ENCODE measurements around the gene SLC1A2.

Gene SLC1A2

DNA sequence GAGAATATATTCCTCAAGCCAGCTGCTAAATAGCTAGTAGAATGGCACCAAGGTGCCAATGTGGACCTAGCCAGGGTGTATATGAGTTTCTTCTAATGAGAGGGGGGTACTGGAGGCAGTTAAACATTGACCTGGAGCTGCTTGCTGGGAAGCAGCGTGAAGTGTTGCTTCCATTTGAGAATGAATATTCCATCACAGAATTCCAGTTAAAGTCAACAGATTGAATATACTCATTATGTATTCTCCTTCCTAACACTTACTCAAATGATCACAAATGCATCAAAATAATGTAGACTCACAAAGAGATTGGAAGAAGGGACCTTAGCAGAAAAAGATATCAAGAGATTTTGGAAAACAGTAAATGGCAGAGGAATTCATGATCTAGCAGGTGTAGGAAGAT is 178.3 kb downstream of the SLC1A2 start:
- Histone ChIP-seq H3K4me3 (ENCODE audit: low read length) (no peak overlapping the region), H3K27ac (ENCODE audit: low read length) (no peak overlapping the region), H3K27me3 (ENCODE audit: insufficient read depth, low read length) (no peaks in the 10 kb centered on the region), H3K36me3 (ENCODE audit: insufficient read depth, low read depth, low read length) (no peaks in the 10 kb centered on the region), H3K4me1 (ENCODE audit: insufficient read depth, low read length) (peaks cover 5% of the 10 kb centered on the region; the same call in 1 of the 2 replicates), H3K9ac (ENCODE audit: low read depth, low read length) (no peak overlapping the region), H3K9me3 (ENCODE audit: insufficient read depth, low read depth, low read length) (no peaks in the 10 kb centered on the region)

DNA sequence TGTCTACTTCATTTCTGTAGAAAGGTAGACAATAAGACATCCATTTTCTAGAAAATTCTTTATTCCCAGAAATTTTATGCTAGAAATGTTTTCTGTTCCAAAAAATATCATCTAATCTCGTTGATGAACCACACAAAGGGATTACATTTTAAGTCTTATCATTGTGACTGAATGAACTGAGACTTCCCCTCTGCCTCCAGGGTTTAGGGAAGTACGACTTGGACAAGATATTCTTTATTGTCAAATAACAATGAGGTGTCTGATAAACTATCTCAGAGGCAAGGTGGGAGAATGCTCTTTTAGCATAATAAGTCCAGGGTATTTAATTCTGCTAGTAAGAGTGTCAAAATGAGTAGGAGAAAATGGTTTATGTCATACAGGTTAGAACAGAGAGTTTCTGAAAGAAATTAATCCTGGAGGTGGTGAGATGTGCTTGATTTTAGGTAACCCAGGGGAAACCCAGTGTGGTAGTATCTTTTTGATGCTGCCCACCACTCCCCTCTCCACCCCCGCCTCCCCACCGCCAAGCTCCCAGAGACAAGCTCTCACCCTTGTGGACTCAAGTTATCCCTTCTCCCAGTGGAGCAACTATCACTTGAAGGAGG is 179.8 kb downstream of the SLC1A2 start:
- Histone ChIP-seq H3K27me3 (ENCODE audit: insufficient read depth, low read length) (no peaks in the 10 kb centered on the region), H3K9ac (ENCODE audit: low read depth, low read length) (no peak overlapping the region)

DNA sequence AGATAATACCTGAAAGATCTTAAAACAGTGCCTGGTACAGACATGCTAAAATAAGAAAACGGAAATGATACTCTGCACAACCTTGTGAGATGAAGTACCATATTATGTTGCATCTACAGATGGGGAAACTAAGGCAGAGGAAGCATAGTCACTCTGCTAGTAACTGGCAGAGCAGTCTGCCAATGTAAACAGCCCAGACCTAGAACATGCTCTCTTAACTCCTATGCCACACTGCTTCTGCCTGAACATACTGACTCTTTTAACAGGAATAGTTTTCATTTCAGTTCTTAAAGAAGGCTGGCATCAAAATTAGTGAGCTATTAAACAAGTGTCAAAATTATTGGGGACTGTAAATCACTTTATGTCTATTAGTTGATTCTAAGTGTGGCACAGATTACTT is 180.5 kb downstream of the SLC1A2 start:
- H3K9ac ChIP-seq (ENCODE audit: low read depth, low read length), result no peak overlapping the region
- peaks cover 5% of the 10 kb centered on the region; the same call in 1 of the 2 replicates for H3K4me1 ChIP-seq (ENCODE audit: insufficient read depth, low read length)
- no peak overlapping the region for H3K27ac ChIP-seq (ENCODE audit: low read length)
- H3K9me3 ChIP-seq (ENCODE audit: insufficient read depth, low read depth, low read length), result no peaks in the 10 kb centered on the region
- H3K27me3 ChIP-seq (ENCODE audit: insufficient read depth, low read length), result no peaks in the 10 kb centered on the region
- no peak overlapping the region for H3K4me3 ChIP-seq (ENCODE audit: low read length)
- no peaks in the 10 kb centered on the region for H3K36me3 ChIP-seq (ENCODE audit: insufficient read depth, low read depth, low read length)

More for the DNA sequence above, 179.8 kb downstream of the SLC1A2 start:
- Histone ChIP-seq H3K9me3 (ENCODE audit: insufficient read depth, low read depth, low read length) (no peaks in the 10 kb centered on the region), H3K4me3 (ENCODE audit: low read length) (no peak overlapping the region), H3K36me3 (ENCODE audit: insufficient read depth, low read depth, low read length) (no peaks in the 10 kb centered on the region), H3K27ac (ENCODE audit: low read length) (no peak overlapping the region), H3K4me1 (ENCODE audit: insufficient read depth, low read length) (peaks cover 5% of the 10 kb centered on the region; the same call in 1 of the 2 replicates)

GRCh38 chr11:35237860-35238715 is 181.3 kb downstream of the SLC1A2 start:
- no peaks in the 10 kb centered on the region for H3K27me3 ChIP-seq (ENCODE audit: insufficient read depth, low read length)
- no peak overlapping the region for H3K9ac ChIP-seq (ENCODE audit: low read depth, low read length)
- H3K4me3 ChIP-seq (ENCODE audit: low read length), result peak overlapping the region; percentile 53; the same call in 1 of the 2 replicates
- H3K27ac ChIP-seq (ENCODE audit: low read length), result no peak overlapping the region
- peaks cover 5% of the 10 kb centered on the region; the same call in 1 of the 2 replicates for H3K4me1 ChIP-seq (ENCODE audit: insufficient read depth, low read length)
- no peaks in the 10 kb centered on the region for H3K9me3 ChIP-seq (ENCODE audit: insufficient read depth, low read depth, low read length)
- H3K36me3 ChIP-seq (ENCODE audit: insufficient read depth, low read depth, low read length), result no peaks in the 10 kb centered on the region

DNA sequence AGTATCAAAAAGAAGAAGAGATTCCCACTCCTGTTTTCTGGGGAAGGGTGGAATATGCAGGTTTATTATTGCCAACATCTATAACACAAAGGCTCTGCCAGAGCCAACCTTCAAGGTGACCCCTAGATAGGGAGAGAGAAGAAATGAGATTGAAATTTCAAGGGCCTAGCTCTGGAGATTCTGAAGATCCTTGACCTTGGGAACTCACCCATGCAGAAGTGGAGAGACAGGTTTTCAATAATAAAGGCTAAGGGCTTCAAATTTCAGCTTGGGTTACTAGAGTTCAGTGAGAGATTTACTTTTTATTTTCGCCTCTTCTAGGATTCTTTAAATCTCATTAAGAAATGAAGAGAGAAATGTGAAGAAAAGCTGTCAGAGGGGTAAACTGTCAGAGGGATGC is 182.0 kb downstream of the SLC1A2 start:
- Histone ChIP-seq H3K9me3 (ENCODE audit: insufficient read depth, low read depth, low read length) (no peaks in the 10 kb centered on the region), H3K27ac (ENCODE audit: low read length) (no peak overlapping the region), H3K36me3 (ENCODE audit: insufficient read depth, low read depth, low read length) (no peaks in the 10 kb centered on the region), H3K4me1 (ENCODE audit: insufficient read depth, low read length) (peaks cover 5% of the 10 kb centered on the region; the same call in 1 of the 2 replicates), H3K9ac (ENCODE audit: low read depth, low read length) (no peak overlapping the region), H3K4me3 (ENCODE audit: low read length) (no peak overlapping the region), H3K27me3 (ENCODE audit: insufficient read depth, low read length) (no peaks in the 10 kb centered on the region)

DNA sequence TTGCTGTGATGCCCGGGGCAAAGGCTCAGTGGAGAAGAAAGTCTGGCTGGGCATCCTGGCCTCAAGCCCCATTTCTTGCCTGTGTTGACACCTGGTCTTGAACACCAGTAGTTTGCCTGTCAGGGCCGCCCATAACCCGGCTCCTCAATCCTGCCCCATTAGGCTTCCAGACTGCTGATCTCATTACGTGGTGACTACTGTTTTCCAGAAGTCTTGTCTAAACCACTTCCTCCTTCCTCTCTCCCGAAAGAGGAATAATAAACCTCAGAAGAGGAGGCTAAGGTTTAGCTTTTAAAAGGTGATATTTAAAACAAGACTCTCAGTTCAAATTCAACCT is 182.7 kb downstream of the SLC1A2 start:
- Histone ChIP-seq H3K36me3 (ENCODE audit: insufficient read depth, low read depth, low read length) (no peaks in the 10 kb centered on the region), H3K27me3 (ENCODE audit: insufficient read depth, low read length) (no peaks in the 10 kb centered on the region), H3K4me1 (ENCODE audit: insufficient read depth, low read length) (peaks cover 5% of the 10 kb centered on the region; the same call in 1 of the 2 replicates), H3K9ac (ENCODE audit: low read depth, low read length) (no peak overlapping the region), H3K27ac (ENCODE audit: low read length) (no peak overlapping the region), H3K9me3 (ENCODE audit: insufficient read depth, low read depth, low read length) (no peaks in the 10 kb centered on the region), H3K4me3 (ENCODE audit: low read length) (no peak overlapping the region)

DNA sequence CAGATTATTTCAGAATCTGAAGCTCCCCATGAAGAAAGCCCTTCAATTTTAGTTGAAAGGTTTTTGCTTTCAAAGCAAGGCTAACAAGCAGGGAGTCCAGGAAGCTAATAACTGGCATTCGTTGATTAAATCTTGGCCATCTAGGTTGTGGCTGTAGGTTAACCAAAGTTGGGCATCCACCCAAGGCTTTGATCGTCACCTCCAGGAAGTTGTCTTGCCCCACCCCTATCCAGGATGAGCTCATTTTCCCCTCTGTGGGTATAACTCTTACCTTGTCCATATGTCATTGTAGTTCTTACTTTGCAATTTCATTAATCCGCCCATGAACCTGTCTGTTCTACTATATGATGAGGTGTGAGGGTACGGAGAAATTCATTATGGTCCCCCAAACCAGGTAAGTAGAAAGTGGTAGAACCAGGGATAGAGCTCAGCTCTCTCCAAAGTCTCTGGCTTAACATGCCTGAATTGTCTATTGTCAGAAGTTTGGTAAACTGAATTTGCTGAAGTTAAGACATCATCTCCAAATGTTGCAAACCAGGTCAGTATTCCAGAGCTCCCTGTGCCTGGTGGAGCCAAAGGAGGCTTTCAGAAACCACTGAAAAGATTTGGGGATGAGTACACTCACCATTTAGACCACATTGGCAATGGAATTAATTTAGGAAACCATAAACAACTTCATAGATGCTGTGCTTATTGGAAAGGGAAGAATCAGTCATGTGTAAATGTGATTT is 183.3 kb downstream of the SLC1A2 start:
- H3K27ac ChIP-seq (ENCODE audit: low read length), result no peak overlapping the region
- no peak overlapping the region for H3K9ac ChIP-seq (ENCODE audit: low read depth, low read length)
- H3K4me3 ChIP-seq (ENCODE audit: low read length), result no peak overlapping the region
- no peaks in the 10 kb centered on the region for H3K36me3 ChIP-seq (ENCODE audit: insufficient read depth, low read depth, low read length)
- no peaks in the 10 kb centered on the region for H3K9me3 ChIP-seq (ENCODE audit: insufficient read depth, low read depth, low read length)
- peaks cover 5% of the 10 kb centered on the region; the same call in 1 of the 2 replicates for H3K4me1 ChIP-seq (ENCODE audit: insufficient read depth, low read length)
- H3K27me3 ChIP-seq (ENCODE audit: insufficient read depth, low read length), result no peaks in the 10 kb centered on the region

GRCh38 chr11:35235498-35235897 is 183.9 kb downstream of the SLC1A2 start:
- no peak overlapping the region for H3K27ac ChIP-seq (ENCODE audit: low read length)

GRCh38 chr11:35235157-35235468 is 184.2 kb downstream of the SLC1A2 start:
- H3K27me3 ChIP-seq (ENCODE audit: insufficient read depth, low read length), result no peaks in the 10 kb centered on the region
- H3K27ac ChIP-seq (ENCODE audit: low read length), result no peak overlapping the region
- peaks cover 5% of the 10 kb centered on the region; the same call in 1 of the 2 replicates for H3K4me1 ChIP-seq (ENCODE audit: insufficient read depth, low read length)
- no peak overlapping the region for H3K4me3 ChIP-seq (ENCODE audit: low read length)
- H3K9ac ChIP-seq (ENCODE audit: low read depth, low read length), result no peak overlapping the region
- H3K9me3 ChIP-seq (ENCODE audit: insufficient read depth, low read depth, low read length), result no peaks in the 10 kb centered on the region
- H3K36me3 ChIP-seq (ENCODE audit: insufficient read depth, low read depth, low read length), result no peaks in the 10 kb centered on the region

More at GRCh38 chr11:35235498-35235897, 183.9 kb downstream of the SLC1A2 start:
- Histone ChIP-seq H3K4me3 (ENCODE audit: low read length) (no peak overlapping the region), H3K36me3 (ENCODE audit: insufficient read depth, low read depth, low read length) (no peaks in the 10 kb centered on the region), H3K9me3 (ENCODE audit: insufficient read depth, low read depth, low read length) (no peaks in the 10 kb centered on the region), H3K27me3 (ENCODE audit: insufficient read depth, low read length) (no peaks in the 10 kb centered on the region), H3K9ac (ENCODE audit: low read depth, low read length) (no peak overlapping the region), H3K4me1 (ENCODE audit: insufficient read depth, low read length) (peaks cover 5% of the 10 kb centered on the region; the same call in 1 of the 2 replicates)

DNA sequence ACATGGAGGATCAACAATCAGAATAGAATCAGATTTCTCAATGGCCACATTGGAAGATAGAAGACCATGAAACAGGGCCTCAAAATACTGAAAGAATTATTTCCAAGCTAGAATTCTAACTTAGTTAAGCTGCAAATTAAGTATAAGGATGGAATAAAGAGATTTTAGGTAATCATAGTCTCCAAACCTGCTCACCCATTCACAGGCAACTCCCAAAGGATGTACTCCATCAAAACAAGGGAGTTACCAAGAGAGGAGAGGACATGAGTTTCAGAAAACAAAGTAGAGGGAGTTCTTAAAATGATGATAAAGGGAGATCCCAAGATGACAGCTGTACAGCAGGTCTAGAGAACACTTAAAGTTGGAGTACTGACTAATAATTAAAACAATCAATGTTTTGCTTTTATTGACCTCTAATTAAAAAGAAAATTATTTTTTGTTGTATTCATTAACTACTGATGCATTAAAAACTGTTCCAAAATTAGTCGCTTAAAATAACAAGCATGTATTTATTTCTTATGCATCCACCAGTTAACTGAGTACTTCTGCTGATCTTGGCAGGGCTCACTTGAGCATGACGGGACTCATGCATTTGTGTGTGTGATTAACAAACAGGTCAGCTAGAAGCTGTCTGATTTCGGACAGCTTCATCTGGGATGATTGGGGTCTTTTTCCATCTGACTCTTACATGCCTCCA is 184.8 kb downstream of the SLC1A2 start:
- Histone ChIP-seq H3K9ac (ENCODE audit: low read depth, low read length) (no peak overlapping the region), H3K4me1 (ENCODE audit: insufficient read depth, low read length) (peaks cover 5% of the 10 kb centered on the region; the same call in 1 of the 2 replicates), H3K27ac (ENCODE audit: low read length) (no peak overlapping the region), H3K4me3 (ENCODE audit: low read length) (no peak overlapping the region), H3K9me3 (ENCODE audit: insufficient read depth, low read depth, low read length) (no peaks in the 10 kb centered on the region), H3K27me3 (ENCODE audit: insufficient read depth, low read length) (no peaks in the 10 kb centered on the region), H3K36me3 (ENCODE audit: insufficient read depth, low read depth, low read length) (no peaks in the 10 kb centered on the region)

- Histone ChIP-seq H3K27ac (ENCODE audit: low read length) (no peak overlapping the region), H3K36me3 (ENCODE audit: insufficient read depth, low read depth, low read length) (no peaks in the 10 kb centered on the region), H3K9ac (ENCODE audit: low read depth, low read length) (no peak overlapping the region), H3K4me3 (ENCODE audit: low read length) (no peak overlapping the region), H3K4me1 (ENCODE audit: insufficient read depth, low read length) (peaks cover 5% of the 10 kb centered on the region; the same call in 1 of the 2 replicates), H3K27me3 (ENCODE audit: insufficient read depth, low read length) (no peaks in the 10 kb centered on the region), H3K9me3 (ENCODE audit: insufficient read depth, low read depth, low read length) (no peaks in the 10 kb centered on the region)
These were observed 185.8 kb downstream of the SLC1A2 start for GRCh38 chr11:35233518-35233917.

Data from iPS-20b (cell line).